GM10248 (cell line): Measurements from ENCODE around the gene TBC1D17.

ENCODE experiments used
- CTCF ChIA-PET: fragments of 300-600 bp; sonication (Branson Sonifier 250); formaldehyde crosslinking; extraction: SDS; loops from one replicate; lab custom pipeline; 2021; ENCODE audit warnings: antibody characterized with exemption; lab: Yijun Ruan, JAX
- POLR2A ChIA-PET: fragments of 350-650 bp; sonication (Branson Sonifier 250); formaldehyde crosslinking; extraction: SDS; loops from one replicate; lab custom pipeline; 2020; ENCODE audit warnings: antibody characterized with exemption; lab: Yijun Ruan, JAX
- DNase-seq: peaks from one replicate; pipeline ENCODE4 v3.0.0; 2012; ENCODE audit errors: extremely low spot score
- CTCF ChIP-seq: IDR thresholded peaks from 2 replicates; pipeline ENCODE4 v1.5.1; 2012; ENCODE audit warnings: mild to moderate bottlenecking, low read depth; ENCODE audit errors: extremely low read depth, missing control alignments, control extremely low read depth

TBC1D17 gene

GRCh38 chr19:49850487-49851342 lies 26.8 kb upstream of the TBC1D17 start, which contains the start of gene PTOV1:
Gene PTOV1, plus strand, starts transcription at chr19:49851159.
- CTCF ChIA-PET: interaction anchor here (0.7 to 1.5 kb wide), 5 partner anchors 11 to 40 kb away, joined by 3 to 4 read pairs (median 3); no protein-coding TSS in a partner anchor
- POLR2A ChIA-PET: interaction anchor here (0.5 to 2.4 kb wide), 6 partner anchors 18 to 1275 kb away, joined by 3 to 11 read pairs (median 6); partner anchors contain the start of gene AP2A1
- peak; percentile 98 for DNase-seq
- TF ChIP-seq CTCF: no peak

GRCh38 chr19:49851456-49852259 lies 25.8 kb upstream of the TBC1D17 start:
- DNase-seq: peak; percentile 50
- ChIA-PET CTCF (no interaction called here), POLR2A (interaction anchor here (2.4 kb wide), 1 partner anchor 18 kb away, joined by 11 read pairs; no protein-coding TSS in a partner anchor)
- TF ChIP-seq CTCF: no peak

GRCh38 chr19:49852631-49853126 lies 24.8 kb upstream of the TBC1D17 start:
- CTCF ChIA-PET: no interaction called here
- POLR2A ChIA-PET: no interaction called here
- TF ChIP-seq CTCF: no peak
- DNase-seq: no peak

GRCh38 chr19:49853852-49854377 lies 23.6 kb upstream of the TBC1D17 start:
- TF ChIP-seq CTCF: no peak
- DNase-seq: no peak
- CTCF ChIA-PET: interaction anchor here (1.5 kb wide), 1 partner anchor 17 kb away, joined by 4 read pairs; no protein-coding TSS in a partner anchor
- POLR2A ChIA-PET: interaction anchor here (0.8 kb wide), 1 partner anchor 15 kb away, joined by 3 read pairs; no protein-coding TSS in a partner anchor

GRCh38 chr19:49854378-49855263 lies 22.9 kb upstream of the TBC1D17 start:
- CTCF ChIA-PET: interaction anchor here (1.5 kb wide), 1 partner anchor 16 kb away, joined by 4 read pairs; no protein-coding TSS in a partner anchor
- POLR2A ChIA-PET: no interaction called here
- DNase-seq: no peak
- no peak for TF ChIP-seq CTCF
